Activated gamma-delta T cell treated with Interleukin-2 at 50 U/mL for 16 hours (primary cell): Measurements from ENCODE around the gene TBX19.

Source experiments
- DNase-seq: peaks from one replicate; pipeline ENCODE4 v3.0.0-alpha.2; 2020

TBX19 gene

DNA sequence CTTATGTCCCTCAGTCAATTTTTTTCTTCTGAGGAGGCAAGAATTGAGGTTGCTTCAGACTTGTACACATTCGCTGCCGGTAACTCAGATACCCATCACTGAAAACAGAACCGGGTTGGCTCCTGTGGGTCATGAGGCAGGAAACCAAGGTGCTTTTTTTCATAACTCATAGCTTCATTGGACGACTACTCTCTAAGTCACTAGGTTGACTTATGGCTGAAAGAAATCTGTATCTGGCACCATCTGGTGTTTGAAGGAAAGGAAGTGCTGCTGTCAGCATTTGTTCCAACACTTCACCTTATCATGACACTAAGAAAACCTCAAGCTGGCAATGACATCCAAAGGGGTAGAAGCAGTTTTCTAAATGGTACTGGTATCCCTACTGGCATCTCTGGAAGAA lies 82.3 kb downstream of the TBX19 start:
- peak; percentile 46 for DNase-seq
